GM12872 (cell line): ENCODE results near the gene TCF12.

Experiments
- TF ChIP-seq, protein P1 (sequence below): IDR thresholded peaks from 3 replicates; pipeline ENCODE4 v1.5.1; 2011; ENCODE audit warnings: low read depth, mild to moderate bottlenecking, low read length, moderate library complexity; ENCODE audit not compliant: insufficient read depth

TCF12 gene

DNA sequence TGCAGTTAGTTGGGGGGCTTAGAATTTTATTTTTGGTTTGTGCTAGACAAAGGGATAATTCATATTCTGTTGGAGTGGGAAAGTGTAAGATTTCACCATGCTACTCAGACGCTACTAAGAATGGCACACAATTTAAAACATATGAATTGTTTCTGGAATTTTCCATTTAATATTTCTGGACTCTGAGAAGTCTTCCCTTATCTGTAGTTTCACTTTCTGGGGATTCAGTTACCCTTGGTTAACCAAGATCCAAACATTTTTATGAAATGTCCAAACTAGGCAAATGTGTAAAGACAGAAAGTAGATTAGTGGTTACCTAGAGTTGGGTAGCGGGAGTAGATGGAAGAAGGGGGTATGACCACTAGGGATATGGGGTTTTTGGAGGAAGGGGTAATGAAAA, 53.1 kb downstream of the TCF12 start:
- TF ChIP-seq, protein P1, sequence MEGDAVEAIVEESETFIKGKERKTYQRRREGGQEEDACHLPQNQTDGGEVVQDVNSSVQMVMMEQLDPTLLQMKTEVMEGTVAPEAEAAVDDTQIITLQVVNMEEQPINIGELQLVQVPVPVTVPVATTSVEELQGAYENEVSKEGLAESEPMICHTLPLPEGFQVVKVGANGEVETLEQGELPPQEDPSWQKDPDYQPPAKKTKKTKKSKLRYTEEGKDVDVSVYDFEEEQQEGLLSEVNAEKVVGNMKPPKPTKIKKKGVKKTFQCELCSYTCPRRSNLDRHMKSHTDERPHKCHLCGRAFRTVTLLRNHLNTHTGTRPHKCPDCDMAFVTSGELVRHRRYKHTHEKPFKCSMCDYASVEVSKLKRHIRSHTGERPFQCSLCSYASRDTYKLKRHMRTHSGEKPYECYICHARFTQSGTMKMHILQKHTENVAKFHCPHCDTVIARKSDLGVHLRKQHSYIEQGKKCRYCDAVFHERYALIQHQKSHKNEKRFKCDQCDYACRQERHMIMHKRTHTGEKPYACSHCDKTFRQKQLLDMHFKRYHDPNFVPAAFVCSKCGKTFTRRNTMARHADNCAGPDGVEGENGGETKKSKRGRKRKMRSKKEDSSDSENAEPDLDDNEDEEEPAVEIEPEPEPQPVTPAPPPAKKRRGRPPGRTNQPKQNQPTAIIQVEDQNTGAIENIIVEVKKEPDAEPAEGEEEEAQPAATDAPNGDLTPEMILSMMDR = no peak

DNA sequence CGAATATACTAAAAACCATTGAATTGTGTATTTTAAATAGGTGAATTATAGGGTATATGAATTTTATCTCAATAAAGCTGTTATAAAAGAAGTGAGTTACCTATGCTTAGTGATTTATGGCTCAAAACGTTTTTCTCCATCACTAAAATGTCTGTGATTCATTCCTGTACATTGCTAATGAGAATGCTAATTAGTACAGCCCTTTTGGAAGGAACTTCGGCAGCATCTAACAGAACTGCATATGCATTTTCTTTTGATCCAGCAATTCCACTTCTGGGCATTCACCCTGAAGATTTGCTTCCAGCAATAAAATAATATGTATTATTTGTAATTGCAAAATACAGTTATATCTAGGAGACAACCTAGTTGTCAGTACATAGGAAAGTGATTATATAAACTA, 53.6 kb downstream of the TCF12 start:
- TF ChIP-seq, protein P1 = no peak

DNA sequence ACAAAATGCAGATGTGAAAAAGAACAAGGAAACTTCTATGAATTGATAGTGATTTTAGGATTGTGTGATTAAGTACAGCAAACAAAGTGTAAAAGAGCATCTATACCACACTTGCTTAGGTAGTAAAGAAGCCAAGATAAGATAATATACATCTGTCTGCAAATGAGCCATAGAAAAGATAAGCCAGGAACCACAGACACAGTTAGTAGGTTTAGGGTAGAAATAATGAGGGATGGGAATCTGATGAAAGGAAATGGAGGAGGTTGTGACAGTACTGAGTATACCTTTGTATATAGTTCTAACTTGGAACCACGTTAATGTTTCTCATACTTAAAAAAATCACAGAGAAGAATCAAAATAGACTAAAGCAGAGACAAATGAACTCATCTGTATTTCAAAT, 54.0 kb downstream of the TCF12 start:
- TF ChIP-seq, protein P1 = no peak

DNA sequence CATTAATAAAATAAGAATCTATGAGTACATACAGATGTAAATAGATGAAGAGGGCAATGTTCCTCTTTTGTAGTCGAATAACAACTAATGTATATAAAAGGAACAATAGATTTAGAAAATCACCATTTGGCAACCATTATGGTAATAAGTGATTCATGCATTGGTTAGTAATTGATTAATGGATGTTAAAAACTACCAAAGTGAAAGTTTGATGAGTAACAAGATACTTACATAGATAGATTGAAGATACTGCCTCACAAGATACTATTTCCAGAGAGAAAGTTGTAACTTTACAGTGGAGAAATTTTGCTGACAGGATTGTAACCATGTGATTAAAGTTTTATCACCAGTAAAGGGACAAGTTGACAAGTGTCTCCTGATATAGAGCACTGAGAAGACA, 55.0 kb downstream of the TCF12 start:
- TF ChIP-seq, protein P1 = no peak

DNA sequence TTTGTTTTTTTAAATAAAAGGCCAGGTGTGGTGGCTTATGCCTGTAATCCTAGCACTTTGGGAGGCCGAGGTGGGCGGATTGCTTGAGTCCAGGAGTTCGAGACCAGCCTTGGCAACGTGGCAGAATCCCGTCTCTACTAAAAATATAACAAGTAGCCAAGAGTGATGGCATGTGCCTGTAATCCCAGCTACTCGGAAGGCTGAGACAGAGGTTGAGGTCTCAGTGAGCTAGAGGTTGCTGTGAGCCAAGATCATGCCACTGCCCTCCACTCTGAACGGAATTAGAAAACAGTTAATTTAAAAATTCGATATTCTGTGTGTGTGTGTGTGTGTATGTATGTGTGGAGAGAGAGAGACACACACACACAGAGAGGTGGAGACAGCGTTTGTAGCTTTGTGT, 58.8 kb downstream of the TCF12 start:
- TF ChIP-seq, protein P1 = no peak

DNA sequence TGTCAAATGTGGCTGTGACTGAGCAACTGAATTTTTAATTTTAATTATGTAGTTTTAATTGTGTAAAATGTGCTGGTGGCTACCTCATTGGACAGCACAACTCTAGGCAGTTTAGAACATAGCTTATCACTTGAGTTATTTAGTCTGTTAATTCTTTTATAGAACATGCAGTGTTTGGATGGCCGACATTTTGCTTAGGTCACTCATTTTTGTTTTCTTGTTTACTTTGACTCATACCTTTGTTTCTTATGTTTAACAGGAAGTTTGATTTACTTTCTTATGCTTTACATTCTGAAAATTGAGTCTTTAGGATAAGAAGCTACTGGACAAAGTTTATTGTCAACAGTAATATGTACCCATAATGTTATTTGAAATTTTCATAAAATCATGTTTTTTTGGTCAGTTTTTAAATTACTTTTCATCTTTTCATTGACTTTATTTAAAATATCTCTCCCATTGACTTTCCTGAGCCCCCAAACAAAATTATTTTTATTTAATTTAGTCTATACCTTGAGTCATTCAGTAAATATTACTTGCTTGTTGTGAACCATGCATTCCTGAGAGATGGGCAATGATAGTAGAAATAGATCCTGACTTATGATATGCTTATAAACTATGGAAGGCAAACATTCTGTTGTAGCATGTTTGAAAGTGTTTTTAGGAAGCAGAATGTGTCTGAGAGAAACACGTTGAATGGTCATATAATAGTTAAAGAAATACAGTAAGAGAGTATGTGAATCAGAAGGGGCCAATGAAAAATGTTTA, 60.6 kb downstream of the TCF12 start:
- TF ChIP-seq, protein P1 = no peak

DNA sequence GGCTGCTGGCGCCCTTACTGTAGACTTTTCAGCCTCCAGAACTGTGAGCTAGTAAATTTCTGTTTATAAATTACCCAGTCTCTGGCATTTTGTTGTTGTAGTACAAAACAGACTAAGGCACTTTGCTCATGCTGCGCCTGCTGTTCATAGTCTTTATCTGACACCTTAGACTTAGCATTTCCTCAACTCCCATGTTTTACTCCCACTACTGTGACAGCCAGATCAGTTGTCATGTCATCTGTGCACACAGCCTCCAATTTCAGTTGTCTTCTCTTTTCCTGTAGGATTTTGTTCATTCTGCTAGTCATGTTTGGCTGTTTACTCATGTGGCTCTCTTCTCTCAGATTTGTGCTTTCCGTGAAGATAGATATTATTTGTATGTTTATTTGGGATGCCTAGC, 62.0 kb downstream of the TCF12 start:
- TF ChIP-seq, protein P1 = no peak

DNA sequence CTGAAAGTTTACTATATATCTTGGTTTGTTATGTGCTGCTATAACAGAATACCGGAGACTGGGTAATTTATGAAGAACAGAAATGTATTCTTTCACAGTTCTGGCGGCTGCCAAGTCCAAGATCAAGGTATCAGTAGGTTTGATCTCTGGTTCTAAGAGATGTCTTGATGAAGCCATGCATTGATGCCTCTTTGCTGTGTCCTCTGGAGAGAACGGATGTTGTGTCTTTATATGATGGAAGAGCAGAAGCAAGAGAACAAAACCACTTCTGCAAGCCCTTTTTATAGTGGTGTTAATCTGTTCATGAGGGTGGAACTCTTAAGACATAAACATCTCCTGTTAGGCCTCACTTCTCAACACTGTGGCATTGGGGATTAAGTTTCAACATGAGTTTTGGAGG, 62.7 kb downstream of the TCF12 start:
- TF ChIP-seq, protein P1 = no peak
